GM21515 (cell line): ENCODE data around the gene POU4F3.
"Not testable (repeated sequence)": the region's sequence is repeated elsewhere in the genome, so short reads cannot be mapped to it uniquely, and the experiment has no call there.

Source experiments
- ATAC-seq: cut with Tn5 transposase; IDR thresholded peaks from one replicate; pipeline ENCODE4 v1.9.1; 2021; ENCODE audit not compliant: unreplicated experiment

The POU4F3 gene, protein sequence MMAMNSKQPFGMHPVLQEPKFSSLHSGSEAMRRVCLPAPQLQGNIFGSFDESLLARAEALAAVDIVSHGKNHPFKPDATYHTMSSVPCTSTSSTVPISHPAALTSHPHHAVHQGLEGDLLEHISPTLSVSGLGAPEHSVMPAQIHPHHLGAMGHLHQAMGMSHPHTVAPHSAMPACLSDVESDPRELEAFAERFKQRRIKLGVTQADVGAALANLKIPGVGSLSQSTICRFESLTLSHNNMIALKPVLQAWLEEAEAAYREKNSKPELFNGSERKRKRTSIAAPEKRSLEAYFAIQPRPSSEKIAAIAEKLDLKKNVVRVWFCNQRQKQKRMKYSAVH

DNA sequence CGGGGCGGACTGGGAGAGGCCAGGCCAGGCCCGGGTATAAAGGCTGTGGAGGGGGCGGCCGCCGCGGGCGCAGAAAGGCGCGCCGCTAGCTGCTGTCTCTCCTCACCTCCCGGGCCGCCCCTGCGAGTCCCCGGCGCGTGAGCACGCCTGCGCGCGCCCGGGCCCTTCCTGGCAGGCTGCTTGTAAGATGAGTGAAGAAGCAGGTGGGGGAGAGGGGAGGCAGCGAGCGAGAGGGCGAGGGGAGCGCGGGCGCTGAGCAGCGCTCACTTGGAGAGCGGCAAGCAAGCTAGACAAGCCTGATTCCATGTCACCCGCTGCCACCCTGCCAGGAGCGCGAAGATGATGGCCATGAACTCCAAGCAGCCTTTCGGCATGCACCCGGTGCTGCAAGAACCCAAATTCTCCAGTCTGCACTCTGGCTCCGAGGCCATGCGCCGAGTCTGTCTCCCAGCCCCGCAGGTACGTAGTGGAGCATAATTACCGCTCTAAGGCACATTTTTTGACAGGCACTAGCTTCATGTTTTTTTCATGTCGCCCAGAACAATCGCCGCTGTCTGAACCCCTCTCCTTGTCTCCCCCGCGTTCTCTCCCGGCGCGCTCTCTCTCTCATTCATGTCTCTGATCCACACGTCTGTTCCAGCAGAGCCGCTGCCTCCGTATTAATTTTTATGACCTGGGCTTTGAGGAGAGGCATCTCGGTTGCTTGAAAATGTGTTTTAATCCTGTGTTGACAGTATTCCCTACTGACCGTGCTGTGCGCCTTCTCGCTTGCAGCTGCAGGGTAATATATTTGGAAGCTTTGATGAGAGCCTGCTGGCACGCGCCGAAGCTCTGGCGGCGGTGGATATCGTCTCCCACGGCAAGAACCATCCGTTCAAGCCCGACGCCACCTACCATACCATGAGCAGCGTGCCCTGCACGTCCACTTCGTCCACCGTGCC lies at the start of gene POU4F3:
Gene POU4F3, plus strand, starts transcription at position 66 of the 941 bp plus-strand sequence. Its CDS starts 274 bp downstream, at position 340.
- no peak for ATAC-seq

DNA sequence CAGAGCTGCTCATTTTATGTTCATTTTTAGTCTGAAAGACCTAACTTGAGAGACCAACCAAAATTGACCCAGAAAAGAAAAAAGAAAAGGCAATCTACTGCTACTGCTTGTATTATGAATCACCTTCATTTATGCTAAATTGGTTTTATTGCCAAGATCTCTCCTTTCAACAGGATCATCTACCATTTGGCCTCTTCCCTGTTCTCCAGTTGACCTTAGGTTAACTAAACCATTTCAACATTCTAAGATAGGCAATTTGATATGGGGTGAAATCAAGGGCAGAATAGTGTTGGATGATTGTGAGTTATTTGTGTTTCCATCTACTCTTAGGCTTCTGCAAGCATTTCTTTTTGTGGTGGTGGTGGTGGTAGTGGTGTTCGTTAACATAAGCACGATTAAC lies 48.3 kb upstream of the POU4F3 start:
- no peak for ATAC-seq

DNA sequence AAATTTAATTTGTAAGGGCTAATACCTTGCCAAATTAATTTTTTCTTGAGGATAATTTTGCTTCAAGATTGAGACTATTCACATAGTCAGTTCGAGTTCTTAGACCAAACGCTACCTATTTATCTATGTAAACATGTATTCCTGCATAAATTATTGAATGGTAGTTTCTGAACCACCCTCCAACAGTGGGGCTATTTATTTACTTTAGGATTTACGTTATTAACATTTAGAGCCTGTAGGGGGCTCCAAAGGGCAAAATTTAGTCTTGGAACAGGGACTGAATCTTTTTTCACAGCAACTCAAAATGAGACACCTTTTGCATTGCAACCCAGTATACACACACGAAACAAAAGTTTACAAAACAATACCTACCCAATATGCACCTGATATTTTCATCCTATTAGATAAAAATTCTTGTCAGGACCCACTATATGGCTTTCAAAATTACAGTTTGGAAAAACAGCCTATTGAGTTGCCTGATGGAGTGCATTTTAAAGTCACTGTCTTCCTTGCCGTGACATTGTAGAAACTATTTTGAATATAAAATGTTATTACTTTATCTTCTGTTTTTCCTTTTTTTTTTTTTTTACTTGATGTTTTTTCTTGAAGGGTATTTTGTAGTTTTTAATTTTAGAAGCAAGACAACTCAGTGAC lies 47.1 kb upstream of the POU4F3 start:
- peak; percentile 78 for ATAC-seq

DNA sequence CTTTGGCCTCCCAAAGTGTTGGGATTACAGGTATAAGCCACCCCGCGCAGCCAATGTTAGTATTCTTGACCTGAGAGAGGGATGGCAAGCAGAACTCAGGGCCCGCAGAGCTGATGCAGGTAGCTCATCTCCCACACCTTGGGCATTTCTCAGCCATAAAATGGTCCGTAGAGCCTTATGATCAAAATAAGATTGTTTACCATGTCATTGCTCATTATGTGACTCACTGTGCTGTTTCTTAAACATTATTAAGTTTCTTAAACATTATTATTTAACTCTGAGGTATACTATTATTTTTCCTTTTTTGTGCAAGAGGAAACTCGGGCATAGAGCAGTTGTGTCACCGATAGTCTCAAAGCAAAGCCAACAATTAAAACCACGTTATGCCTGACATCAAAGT lies 42.4 kb upstream of the POU4F3 start:
- ATAC-seq = no peak

DNA sequence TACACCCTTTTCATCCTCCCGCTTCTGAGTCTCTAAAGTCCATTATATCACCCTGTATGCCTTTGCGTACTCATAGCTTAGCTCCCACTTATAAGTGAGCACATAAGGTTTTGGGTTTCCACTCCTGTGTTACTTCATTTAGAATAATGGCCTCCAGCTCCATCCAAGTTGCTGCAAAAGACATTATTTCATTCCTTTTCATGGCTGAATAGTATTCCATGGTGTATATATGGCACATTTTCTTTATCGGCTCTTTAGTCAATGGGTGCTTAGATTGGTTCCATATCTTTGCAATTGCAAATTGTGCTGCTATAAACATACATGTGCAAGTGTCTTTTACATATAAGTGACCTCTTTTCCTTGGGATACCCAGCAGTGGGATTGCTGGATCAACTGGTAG lies 39.7 kb upstream of the POU4F3 start:
- ATAC-seq = not testable (repeated sequence)

DNA sequence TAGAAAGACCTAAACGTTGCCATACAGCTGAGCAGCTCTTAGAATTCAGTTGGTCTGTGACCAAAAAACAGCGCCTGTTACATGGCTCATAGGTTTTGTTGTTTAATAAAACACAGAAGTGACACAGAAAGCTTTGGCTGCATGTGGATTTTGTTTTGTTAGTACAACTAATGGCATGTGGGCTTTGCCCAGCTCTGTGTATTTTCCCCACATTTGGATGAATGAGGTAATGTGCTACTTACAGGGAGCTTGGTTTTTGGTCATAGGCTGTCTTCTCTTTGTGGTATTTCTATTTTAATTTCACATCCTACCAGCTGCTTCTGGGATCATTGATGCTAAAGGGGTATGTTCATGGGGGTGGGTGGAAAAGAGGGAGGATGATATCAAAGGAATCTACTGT lies 37.0 kb upstream of the POU4F3 start:
- ATAC-seq = no peak

DNA sequence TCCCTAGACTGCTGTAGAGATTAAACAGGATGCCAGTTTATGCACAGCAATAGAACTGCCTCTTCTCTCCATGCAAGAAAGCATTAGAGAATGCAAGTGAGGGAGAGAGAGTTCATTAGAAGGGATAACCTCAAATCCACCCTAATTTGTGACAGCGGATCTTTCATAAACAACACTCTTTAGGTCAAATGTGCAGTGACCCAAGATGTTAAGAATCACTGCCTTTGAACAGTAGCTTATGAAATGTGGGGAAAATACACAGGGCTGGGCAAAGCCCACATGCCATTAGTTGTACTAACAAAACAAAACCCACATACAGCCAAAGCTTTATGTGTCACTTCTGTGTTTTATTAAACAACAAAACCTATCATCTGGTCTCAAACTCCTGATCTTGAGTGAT lies 36.2 kb upstream of the POU4F3 start:
- ATAC-seq = no peak

DNA sequence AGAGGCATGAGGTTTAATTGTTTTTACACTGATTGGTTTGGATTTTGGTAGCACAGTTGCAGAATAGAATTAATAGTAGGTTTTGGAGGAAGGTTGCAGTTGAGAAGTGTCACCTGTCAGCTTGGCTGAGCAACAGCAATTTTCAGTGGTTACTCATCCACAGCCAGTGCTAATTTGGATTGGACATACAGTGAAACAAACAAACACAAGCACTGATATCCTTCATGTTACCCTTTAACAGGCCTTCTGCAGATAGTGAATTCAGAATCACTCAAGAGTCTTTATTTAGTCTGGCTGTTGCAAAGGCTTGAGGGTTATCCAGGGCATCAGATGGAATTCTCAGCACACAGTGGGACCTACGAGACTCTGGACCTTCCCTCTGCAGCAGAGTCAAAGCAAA lies 31.8 kb upstream of the POU4F3 start:
- ATAC-seq = no peak

DNA sequence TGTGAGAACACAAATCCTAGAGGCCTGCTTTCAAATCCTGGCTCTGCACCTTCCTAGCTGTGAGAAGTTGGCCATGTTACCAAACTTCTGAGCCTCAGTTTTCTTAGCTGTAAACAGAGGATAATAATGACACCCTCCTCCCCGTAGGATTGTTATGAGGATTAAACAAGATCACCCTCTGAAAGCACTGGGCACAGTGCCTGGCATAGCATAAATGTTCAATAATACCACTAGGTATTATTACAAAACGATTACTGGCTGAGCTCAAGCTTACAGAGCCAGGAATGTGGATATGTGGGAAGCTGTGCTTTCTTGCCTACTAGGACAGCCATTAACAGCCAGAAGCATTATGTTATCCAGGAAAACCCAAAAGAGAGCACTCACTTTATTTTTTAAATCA lies 30.8 kb upstream of the POU4F3 start:
- ATAC-seq = no peak

DNA sequence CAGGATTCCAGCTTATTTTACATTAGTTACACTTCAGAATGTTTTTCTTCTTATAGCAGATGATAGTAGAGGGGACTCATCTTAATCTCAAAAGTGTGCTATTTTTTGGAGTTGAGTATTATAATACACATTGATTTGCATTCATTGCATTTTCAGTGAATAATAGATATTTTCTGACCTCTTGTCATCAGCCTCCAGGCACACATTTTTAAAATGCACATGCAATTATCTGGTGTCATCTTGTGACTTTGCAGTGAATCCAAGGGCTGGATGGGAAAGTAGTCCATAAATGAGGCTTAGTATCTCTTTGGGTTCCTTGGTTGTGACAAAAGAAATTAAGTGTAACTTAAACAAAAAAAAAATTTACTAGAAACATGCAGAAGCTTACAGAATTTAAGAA lies 28.1 kb upstream of the POU4F3 start:
- ATAC-seq = no peak

DNA sequence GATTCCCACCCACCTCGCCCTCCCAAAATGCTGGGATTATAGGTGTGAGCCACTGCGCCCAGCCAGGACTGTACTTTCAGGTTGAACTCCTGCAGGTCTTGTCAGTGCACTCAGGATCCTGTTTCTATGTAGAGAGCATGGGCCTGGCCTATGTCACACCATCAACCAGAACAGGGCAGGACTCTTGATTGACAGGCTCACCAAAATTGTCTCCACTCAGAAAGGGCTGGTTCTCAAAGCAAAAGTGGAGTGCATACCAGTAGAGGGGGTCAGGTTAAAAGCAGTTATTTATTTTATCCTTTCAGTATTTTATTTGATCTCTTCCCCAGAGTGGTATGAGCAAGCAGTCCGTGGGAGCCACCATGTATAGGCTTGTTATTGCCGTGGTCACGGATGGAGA lies 27.4 kb upstream of the POU4F3 start:
- ATAC-seq = no peak

DNA sequence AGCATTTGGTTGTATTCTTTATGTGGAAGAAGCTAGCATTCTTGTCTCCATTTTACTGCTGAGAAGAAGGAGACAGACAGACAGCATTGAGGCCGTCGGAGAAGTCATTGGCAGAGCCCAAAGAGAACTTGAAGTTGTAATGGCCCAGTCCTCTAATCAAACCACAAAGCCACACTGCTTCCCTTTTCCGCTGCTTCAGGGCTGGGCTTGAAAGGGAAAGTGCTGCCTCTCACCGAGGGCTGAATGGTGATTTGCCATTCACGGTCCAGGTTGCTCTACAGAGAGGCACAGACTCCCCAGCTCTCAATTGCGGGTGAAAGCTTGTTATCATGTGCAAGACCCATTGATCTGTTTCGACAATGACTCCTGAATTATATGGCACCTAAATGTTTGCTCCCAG lies 25.6 kb upstream of the POU4F3 start:
- ATAC-seq = no peak

DNA sequence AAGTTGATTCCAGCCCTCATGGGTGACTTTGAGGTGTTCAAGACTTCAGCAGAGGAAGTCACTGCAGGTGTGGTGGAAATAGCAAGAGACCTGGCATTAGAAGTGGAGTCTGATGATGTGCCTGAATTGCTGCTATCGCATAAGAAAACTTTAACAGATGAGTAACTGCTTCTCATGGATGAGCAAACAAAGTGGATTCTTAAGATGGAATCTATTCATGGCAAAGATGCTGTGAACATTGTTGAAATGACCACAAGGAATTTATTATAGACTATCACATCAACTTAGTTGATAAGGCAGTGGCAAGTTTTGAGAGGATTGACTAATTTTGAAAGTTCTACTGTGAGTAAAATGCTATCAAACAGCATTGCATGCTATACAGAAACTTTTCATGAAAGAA lies 17.1 kb upstream of the POU4F3 start:
- no peak for ATAC-seq

DNA sequence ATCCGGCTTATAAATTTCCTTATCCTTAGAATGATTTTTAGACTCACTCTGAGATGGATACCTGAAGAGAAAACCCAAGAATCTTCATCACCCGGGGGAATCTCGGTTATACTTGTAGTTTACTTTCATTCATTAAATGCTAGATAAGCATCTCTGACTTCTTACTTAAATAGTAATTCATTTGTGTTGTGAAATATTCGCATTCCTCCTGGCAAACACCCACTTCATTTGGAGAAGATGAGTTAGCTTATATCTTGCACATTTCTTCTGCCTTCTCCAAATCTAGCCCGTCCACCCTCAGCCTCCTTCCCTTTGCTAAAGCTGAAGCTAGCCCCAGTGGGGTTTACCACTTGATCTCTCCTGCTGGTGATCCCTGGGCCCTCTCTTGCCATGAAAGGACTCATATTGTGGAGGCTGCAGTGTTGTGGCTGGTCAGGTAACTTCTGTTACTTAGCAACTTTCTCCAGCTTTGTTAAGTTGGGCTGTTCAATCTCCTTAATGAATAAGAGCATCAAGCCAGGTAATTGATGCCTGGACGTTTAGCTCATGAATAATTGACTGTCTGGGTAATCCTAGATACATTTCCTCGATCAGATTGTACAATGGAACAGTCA lies 11.3 kb upstream of the POU4F3 start:
- ATAC-seq = no peak

DNA sequence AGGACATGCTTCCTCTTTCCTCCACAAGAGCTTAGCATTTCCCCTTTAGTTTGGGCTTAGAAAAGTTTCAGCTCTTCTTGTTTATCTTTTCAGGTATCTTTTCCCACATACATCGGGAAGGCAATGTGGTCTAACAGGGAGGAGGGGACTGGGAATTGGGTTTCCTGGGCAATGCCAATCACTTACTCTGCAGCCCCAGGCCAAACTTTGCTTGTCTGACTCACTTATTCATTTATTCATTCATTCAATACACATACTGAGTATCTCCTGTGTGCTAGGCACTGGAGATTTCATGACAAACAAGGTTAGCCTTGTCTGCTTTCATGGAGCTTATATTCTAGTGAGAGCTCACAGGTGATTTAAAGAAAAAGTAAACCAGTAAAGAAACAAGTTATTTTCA lies 10.7 kb upstream of the POU4F3 start:
- no peak for ATAC-seq

DNA sequence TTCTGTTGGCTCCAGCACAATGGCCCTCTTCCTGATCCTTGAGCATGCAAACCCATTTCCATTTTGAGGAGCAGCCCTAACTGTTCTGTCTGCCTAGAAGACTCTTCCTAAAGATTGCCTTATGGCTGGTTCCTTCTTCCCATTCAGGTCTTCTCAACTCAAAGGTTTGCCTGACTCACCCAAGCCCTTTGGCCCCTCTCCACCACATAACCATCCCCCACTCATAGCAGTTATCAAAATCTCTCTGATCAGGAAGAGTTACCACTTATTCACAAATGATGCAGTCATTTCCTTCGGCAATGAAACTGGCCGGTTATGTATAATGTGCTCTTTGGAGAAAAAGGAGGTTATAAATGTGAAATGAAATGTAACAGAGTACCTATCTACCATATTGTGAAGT lies 8.9 kb upstream of the POU4F3 start:
- ATAC-seq = no peak

DNA sequence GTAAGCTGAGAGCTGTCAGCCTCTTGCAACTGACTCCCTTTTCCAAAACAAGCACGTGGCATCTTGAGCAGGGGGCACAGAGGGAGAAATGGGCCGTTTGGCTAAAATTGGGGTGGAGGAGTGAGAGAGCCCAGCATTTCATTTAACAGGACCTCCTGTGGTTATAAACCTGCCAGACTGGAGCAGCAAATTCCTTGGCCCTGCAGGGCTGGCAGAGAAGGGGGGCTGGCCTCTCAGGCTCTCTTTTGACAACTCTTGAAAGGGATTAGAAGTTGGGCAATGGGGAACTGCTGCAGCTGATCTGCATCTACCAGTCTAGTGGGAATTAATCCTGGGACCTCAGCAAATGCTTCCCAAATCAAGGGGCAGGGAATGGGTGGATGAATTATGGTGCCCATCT lies 7.2 kb upstream of the POU4F3 start:
- no peak for ATAC-seq

DNA sequence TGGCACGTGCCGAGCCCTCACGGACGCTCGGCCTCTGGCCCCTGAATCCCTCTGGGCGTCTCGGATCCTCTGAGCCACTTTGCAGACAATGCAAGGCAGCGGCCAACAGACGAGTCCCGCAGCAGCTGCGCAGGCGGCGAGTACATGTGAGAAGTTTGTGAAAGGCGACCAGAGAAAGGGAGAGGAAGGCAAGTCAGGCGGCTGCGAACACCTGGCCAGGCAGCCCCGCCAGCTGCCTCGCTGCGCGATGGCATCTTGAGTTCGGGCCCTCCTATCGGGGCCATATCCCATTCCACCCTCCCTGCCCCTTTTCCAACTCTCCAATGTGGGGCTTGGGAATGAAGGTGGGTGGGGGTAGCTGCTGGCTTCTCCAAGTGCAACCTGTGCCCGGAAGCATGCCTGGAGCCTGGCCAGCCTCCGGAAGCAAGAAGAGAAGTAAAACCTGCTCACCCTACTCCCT lies 4.5 kb upstream of the POU4F3 start:
- no peak for ATAC-seq

DNA sequence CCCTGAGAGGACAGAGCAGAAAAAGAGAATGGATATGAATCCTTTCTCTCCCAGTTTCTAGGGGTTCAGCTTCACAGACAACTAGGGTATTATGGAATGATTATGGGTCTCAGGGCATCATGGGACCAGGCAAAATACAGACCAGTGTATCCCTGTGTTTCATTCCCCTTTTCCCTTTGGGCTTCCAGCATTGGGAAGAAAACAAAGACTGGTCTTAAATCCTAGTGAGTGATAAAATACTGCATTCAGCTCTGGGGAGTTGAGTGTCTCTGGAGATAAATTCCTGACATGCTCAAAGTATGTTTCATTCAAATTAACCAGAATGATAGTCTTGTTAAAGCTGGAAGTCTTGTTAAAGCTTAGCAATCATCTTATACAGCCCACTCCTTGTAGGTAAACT lies 2.4 kb upstream of the POU4F3 start:
- ATAC-seq = no peak

DNA sequence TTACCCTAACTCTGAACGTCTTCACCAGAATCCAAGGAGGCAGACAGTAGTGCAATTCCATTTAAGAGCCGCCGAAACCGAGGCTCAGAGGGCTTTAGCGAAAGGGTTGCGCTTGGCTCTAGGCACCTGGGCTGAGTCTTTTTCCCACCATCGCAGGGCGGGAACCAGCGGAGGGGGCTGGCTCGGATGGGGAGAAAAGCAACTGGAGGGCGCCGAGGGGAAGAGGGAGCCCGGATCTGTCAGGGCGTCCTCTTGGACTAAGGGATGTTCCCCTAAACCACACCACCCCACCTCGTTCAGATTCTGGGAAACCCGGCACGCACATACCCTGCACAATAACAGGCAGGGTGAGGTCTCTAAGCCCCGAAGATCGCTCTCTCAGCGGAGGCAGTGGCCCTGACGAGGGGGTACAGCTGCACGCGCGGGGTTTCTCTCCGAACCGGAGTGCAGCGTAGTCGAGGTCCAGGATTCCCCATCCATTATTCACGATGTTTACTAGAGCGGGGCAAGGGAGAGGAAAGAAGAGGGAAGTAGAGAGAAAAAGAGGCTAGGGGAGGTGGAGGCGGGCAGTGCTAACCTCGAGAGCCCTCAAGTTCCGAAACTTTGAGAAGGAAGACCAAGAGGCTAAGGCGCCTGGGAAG lies 1.3 kb upstream of the POU4F3 start:
- no peak for ATAC-seq

DNA sequence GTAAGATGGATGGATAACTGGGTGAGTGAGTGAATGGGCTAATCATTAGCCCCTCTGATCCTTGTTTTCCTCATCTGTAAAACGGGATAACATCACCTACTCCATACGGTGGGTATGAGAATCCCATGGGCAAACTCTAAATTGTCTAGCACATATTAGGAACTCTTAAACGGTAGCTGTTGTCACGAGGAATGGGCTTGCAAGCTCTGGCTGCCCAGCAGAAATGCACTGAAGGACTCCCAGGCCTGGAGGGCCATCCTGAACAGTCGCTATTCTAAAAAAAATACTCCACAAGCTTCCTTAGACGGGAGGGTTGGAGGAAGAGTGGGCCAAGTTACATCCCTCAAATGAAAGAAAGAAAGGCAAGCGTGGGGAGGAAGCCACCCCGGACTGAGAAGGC lies 711 bp upstream of the POU4F3 start:
- no peak for ATAC-seq
